Lung (tissue), 12 donors: ENCODE measurements around the gene PPME1. TPM values are rescaled to one million over a fixed set of nuclear protein-coding genes. Genes with fewer than 3 reads are reported as not detected.

ENCODE experiments used
- ATAC-seq: fragments of 200-7000 bp; cut with Tn5 transposase; one replicate; pipeline ENCODE4 v1.9.1; 2020; ENCODE audit warnings: moderate number of reproducible peaks; ENCODE audit not compliant: insufficient read depth, low FRiP score
- DNase-seq, 3 donors: peaks; one replicate each; pipeline ENCODE4 v3.0.0-alpha.2; 2013 to 2017
- H3K27ac ChIP-seq, 2 donors: one replicate each; pipeline ENCODE4 v1.5.1; 2013; ENCODE audit warnings: mild to moderate bottlenecking in 2 of 2, moderate library complexity in 2 of 2, control low read depth in 1 of 2, inconsistent platforms in 1 of 2, low read depth in 1 of 2, low read length in 1 of 2
- H3K27me3 ChIP-seq, 3 donors: one replicate each; pipeline ENCODE4 v1.5.1; 2013; ENCODE audit warnings: low read length in 2 of 3; ENCODE audit not compliant: control insufficient read depth in 3 of 3, insufficient read depth in 3 of 3
- H3K36me3 ChIP-seq, 4 donors: one replicate each; pipeline ENCODE4 v1.5.1; 2013; ENCODE audit warnings: low read length in 4 of 4, mild to moderate bottlenecking in 1 of 4, moderate library complexity in 1 of 4; ENCODE audit not compliant: control insufficient read depth in 4 of 4, insufficient read depth in 4 of 4
- H3K4me1 ChIP-seq, 5 donors: one replicate each; pipeline ENCODE4 v1.5.1; 2013; ENCODE audit warnings: low read length in 5 of 5, mild to moderate bottlenecking in 2 of 5, moderate library complexity in 1 of 5; ENCODE audit not compliant: control insufficient read depth in 5 of 5, insufficient read depth in 5 of 5
- H3K4me3 ChIP-seq: one replicate; pipeline ENCODE4 v1.5.1; 2013; ENCODE audit warnings: mild to moderate bottlenecking, control low read depth, moderate library complexity
- H3K9ac ChIP-seq, 2 donors: one replicate each; pipeline ENCODE4 v1.5.1; 2013; ENCODE audit warnings: low read length in 2 of 2, control low read depth in 1 of 2; ENCODE audit not compliant: insufficient read depth in 1 of 2
- H3K9me3 ChIP-seq, 4 donors: one replicate each; pipeline ENCODE4 v1.5.1; 2013; ENCODE audit warnings: low read length in 3 of 4, mild to moderate bottlenecking in 1 of 4, moderate library complexity in 1 of 4; ENCODE audit not compliant: control insufficient read depth in 4 of 4, insufficient read depth in 3 of 4
- CTCF ChIP-seq: IDR thresholded peaks from 2 replicates; pipeline ENCODE4 v1.5.1; 2012; ENCODE audit warnings: mild to moderate bottlenecking; ENCODE audit errors: control extremely low read depth, extremely low read depth
- WGBS, 2 donors: extraction: QIAGEN DNeasy Blood & Tissue Kit; methylation state at CpG; one replicate each; pipeline ENCODE4 v1.1.7; 2013; 5-methylcytosine and 5-hydroxymethylcytosine counted together
- polyA plus RNA-seq, 2 donors: library from polyadenylated mRNA; stranded (reverse); fragments of 200-250 nt; gene quantifications; one replicate each; pipeline ENCODE4 v1.2.1, GENCODE V29; 2013
- total RNA-seq, 2 donors: library from RNA; depleted of rRNA in 1 of 2; stranded (reverse); fragments of >200 nt in 1 of 2; gene quantifications; one replicate each; pipeline ENCODE4 v1.2.1, GENCODE V29; 2014 to 2021
- donor health status: control.
- donor health status: control.
- donor health status: Bipolar disorder and iron deficiency.
- donor health status: healthy.
- donor health status: DM: yes; HTN: yes; CAD: no.

Gene PPME1
- total and polyA plus RNA-seq, 4 donors = 22.4 to 37.7 (median 29.7) TPM

DNA sequence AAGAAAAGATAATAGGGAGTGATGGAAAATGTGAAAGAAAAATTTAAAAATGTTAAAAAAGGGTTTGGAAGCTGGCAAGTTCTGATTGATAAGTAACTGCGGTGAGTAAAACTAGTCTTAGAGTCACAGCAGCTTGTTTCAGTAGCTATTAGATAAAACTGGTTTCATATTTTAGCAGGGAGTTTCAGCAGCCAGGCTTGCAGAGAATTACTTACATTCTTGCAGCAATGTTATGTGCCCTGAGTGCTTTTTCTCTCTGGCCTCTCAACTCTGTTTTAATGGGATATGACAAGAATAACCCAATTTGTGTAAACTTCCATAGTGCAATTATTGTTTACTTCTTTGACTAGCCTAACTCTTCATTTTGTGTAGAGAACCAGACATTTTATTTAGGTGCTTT lies 33.6 kb downstream of the PPME1 start:
- ATAC-seq (no peak), DNase-seq (no peak)
- 97% methylated on average over 1 of the region's 1 CpG for WGBS, 2 donors
- no peaks in the 10 kb centered on the region for H3K4me1 ChIP-seq
- no peak overlapping the region for H3K9ac ChIP-seq
- H3K4me3 ChIP-seq = no peak overlapping the region
- TF ChIP-seq CTCF = no peak
- peaks cover 5 to 18% (median 7%) of the 10 kb centered on the region in 4 donors for H3K36me3 ChIP-seq
- H3K27ac ChIP-seq = no peak overlapping the region
- no peaks in the 10 kb centered on the region for H3K27me3 ChIP-seq
- H3K9me3 ChIP-seq = no peaks in the 10 kb centered on the region

GRCh38 chr11:74205181-74205580 lies 34.1 kb downstream of the PPME1 start:
- TF ChIP-seq CTCF = no peak
- Histone ChIP-seq H3K27me3 (no peaks in the 10 kb centered on the region), H3K9ac (no peak overlapping the region), H3K4me1 (no peaks in the 10 kb centered on the region), H3K27ac (no peak overlapping the region), H3K4me3 (no peak overlapping the region), H3K36me3 (peaks cover 7 to 18% (median 9%) of the 10 kb centered on the region in 4 donors), H3K9me3 (no peaks in the 10 kb centered on the region)
- ATAC-seq (no peak), DNase-seq (no peak)
- WGBS, 2 donors = 47 to 100% methylated on average over 1 of the region's 1 CpG

DNA sequence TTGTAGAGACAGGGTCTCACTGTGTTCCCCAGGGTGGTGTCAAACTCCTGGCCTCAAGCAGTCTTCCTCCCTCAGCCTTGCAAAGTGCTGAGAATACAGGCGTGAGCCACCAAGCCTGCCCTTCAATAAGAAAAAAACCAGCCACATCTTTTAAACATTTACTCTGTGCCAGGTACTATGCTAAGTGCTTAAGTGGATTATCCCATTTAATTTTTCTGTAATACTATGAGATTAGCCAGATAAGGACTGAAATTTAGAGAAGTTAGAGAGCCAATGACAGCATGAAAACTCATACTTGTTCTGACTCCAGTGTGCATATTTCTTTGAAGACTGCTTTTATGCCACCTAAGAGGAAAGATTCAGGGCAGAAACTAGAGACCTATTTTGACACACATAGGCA lies 35.7 kb downstream of the PPME1 start:
- 98 to 100% methylated on average over 1 of the region's 1 CpG for WGBS, 2 donors
- Histone ChIP-seq H3K27ac (no peak overlapping the region), H3K36me3 (peaks cover 9 to 18% (median 12%) of the 10 kb centered on the region in 4 donors)

More for the DNA sequence above, 35.7 kb downstream of the PPME1 start:
- ATAC-seq = no peak
- Histone ChIP-seq H3K9ac (no peak overlapping the region), H3K9me3 (no peaks in the 10 kb centered on the region), H3K4me3 (no peak overlapping the region), H3K4me1 (no peaks in the 10 kb centered on the region), H3K27me3 (no peaks in the 10 kb centered on the region)
- no peak for DNase-seq
- TF ChIP-seq CTCF = no peak
